ENCODE measurements around the gene GOLGA6C.
"Not testable (repeated sequence)": the region's sequence is repeated elsewhere in the genome, so short reads cannot be mapped to it uniquely, and the experiment has no call there.

GOLGA6C gene

DNA sequence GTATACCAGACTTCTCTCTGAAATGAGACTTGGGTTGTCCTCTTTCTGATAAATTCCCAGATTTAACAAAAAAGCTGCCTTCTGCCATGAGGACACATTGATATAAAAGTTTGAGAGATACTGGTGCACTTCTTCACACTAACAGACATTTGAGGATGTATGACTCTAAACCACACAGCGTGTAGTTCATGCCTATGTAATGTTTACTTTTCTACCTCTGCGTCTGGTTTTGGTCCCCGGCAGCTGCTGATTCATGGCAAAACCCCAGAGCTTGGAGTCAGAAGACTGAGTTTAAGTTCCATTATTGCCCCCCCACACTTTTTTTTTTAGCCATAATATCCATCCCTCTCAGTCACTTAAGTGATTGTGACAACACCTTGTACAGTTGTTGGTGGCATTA is 1.7 kb downstream of the GOLGA6C start:
- not testable (repeated sequence) for DNase-seq

DNA sequence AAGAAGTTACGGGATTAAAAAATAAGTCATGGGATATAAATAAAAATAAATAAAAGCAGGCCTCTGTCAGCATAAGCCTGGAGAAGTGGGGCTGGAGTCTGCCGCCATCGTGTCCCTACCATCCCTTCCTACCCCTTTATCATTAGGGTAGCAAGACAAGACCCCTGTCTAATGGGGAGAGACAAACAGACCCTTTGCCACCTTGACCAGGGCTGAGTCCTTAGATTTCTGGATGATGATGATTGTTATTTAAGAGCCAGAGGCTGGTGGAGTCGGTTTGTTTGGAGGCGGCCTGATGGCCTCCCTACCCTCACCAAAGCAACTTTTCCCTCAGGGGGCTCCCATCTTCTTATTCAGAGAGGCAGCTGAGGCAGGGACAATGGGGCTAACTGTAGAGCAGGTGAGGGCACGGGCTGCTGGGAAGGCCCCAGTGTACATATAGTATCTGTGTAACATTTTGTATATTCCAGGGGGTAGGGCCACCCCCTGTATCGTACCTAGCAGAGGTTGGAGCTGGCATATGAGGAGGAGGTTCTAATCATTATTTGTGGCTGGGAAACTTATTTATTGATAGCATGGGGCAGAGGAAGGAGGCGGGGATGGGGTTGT is 15.7 kb downstream of the GOLGA6C start:
- not testable (repeated sequence) for DNase-seq

DNA sequence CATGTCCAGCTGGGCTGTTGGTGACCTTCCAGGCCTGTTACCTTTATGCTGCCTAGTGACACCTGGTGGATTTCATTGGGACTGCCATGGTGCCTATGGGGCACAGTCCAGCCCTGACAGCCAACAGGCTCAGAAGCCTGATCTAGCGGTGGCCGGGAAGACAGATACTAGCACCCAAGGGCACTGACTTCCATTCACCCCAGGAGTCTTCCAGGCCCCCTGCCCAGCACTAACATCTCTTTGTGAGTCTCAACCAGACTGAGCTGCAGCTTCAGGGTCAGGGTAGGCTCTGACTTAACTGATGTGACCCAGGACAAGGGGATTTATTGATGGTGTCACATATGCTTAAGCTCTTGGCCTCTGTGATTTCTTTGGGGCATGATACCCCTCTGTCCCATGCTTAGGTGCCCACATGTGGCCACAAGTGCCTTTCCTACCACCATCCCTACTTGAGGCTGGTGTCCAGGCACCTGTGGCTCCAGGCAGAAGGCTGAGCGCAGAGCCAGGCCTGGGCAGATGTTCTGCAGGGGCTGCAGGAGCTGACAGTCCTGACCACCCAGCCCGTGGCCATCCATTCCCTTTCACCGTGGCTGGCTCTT is 16.5 kb downstream of the GOLGA6C start:
- DNase-seq, result peak; percentile 66

DNA sequence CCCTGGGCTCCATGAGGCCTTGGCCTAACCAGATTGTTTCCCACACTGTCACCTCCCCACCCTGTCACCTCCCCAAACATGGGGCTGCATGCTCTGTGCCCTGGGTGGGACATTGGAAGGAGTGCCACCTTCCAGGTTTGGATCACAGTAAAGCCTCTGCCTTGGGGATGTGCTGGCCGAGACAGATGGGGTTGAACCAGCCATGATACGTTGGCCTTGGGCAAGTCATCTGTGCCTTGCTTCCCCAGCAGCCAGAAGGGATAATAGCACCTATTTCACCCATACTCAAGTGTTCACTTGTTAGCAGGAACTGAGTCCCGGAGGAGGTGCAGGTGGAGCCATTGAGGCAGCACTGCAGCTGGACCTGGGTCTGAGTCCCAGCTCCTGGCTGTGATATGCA is 17.5 kb downstream of the GOLGA6C start:
- peak; percentile 2 for DNase-seq

DNA sequence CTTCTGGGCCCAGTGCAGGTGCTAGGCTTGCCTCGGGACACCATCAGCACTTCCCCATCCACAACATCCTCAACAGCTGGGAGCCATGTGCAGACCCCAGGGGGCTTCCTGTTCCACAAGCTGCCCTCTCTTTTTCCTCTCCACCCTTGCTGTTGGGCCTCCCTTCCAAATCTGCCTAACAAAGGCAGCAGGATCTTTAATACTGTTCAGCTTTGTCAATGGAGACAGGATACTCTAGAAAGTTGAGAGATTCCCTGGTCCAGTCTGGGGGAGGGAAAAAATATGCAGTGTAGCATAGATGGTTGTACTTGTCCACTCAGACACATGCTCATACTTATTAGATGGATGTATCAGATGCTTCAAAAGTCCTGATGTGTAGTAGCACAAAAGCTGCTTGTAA is 20.4 kb downstream of the GOLGA6C start:
- DNase-seq, result not testable (repeated sequence)

DNA sequence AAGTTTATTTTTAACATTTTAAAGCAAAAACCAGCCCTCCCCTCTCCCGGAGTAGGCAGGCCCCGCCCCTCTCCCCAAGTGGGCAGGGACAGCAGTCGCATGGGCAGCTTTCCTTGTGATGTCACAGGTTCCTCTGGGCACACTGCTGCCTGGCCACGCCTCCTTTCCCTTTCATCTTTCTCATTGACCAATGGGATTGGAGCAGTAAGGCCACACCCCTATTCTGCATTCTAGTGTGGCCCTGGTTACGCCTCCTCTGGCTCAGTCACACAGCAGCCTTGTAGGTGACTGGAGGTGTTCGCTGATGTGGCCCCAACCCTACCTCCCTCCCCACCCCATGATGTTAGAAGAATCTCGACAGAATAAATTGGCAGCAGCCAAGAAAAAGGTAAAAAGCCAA is 24.4 kb downstream of the GOLGA6C start, which contains the start of gene GOLGA6D:
GOLGA6D (plus strand) TSS at position 264 of the 400 bp plus-strand sequence; CDS start at position 305, 41 bp downstream.
- not testable (repeated sequence) for DNase-seq

DNA sequence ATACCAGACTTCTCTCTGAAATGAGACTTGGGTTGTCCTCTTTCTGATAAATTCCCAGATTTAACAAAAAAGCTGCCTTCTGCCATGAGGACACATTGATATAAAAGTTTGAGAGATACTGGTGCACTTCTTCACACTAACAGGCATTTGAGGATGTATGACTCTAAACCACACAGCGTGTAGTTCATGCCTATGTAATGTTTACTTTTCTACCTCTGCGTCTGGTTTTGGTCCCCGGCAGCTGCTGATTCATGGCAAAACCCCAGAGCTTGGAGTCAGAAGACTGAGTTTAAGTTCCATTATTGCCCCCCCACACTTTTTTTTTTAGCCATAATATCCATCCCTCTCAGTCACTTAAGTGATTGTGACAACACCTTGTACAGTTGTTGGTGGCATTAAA is 26.0 kb downstream of the GOLGA6C start:
- not testable (repeated sequence) for DNase-seq

DNA sequence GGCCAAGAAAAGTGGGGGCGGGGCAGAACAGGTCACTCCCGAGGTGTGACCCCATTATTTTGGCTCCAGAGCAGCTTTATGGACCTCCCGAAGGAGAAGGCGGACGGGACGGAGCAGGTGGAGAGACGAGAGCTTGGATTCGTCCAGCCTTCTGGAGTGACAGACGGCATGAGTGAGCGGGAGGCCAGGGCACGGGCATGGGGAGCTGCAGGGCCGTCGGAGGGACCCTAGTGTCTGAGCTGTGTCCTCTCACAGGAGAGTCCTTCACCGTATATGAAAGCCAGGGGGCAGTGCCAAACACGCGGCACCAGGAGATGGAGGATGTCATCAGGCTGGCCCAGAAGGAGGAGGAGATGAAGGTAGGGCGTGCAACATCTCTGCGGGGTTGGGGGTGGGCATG is 35.5 kb downstream of the GOLGA6C start:
- DNase-seq, result not testable (repeated sequence)

DNA sequence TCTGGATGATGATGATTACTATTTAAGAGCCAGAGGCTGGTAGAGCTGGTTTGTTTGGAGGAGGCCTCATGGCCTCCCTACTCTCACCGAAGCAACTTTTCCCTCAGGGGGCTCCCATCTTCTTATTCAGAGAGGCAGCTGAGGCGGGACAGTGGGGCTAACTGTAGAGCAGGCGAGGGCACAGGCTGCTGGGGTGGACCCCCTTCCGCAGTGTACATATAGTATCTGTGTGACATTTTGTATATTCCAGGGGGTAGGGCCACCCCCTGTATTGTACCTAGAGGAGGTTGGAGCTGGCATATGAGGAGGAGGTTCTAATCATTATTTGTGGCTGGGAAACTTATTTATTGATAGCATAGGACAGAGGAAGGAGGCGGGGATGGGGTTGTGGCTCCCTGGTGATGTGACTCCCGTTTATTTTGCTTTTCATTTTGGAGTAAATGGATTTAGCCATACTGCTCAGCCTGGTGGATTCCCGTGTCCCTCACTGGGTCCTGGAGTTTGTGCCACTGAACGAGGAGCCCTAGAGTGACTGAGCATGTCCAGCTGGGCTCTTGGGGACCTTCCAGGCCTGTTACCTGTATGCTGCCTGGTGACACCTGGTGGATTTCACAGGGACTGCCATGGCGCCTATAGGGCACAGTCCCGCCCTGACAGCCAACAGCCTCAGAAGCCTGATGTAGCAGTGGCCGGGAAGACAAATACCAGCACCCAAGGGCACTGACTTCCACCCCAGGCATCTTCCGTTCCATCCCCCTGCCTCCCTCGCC is 40.6 kb downstream of the GOLGA6C start:
- not testable (repeated sequence) for DNase-seq

DNA sequence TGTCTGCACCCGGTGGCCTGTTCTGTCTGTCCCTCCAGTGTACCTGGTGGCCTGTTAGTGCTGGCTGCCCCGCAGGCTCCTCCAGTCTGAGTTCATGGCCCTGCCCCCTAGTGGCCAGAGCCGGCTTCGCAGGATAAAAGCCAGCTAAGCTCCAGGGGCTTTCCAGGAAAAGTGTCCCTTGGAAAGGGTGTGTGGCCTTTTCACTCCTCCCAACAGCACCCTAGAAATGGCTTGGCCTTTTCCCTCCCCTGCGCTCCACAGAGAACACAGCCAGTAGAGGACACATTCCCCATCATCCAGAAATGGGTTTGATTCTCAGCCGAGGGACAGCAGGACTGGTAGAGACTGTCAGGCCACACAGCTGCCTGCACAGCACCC is 41.2 kb downstream of the GOLGA6C start:
- DNase-seq, result not testable (repeated sequence)

DNA sequence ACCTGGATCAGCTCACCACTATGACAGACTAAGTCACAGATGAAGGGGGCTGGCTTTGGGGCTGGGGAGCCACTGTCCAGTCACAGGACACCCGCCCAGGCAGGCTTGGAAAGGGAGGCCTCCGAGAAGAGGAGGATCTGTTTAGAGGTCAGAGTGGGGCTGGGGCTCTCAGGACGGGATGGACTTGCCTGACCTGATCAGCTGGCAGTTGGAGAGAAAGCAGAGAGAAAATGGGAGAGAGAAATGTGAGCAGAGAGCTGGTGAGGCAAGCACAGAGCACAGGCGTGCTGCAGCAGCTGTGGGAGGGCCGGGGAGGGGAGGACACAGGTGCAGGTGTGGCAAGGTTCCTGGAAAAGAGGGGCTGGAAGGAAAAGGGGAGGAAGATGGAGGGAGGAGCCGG is 41.9 kb downstream of the GOLGA6C start:
- DNase-seq, result not testable (repeated sequence)

DNA sequence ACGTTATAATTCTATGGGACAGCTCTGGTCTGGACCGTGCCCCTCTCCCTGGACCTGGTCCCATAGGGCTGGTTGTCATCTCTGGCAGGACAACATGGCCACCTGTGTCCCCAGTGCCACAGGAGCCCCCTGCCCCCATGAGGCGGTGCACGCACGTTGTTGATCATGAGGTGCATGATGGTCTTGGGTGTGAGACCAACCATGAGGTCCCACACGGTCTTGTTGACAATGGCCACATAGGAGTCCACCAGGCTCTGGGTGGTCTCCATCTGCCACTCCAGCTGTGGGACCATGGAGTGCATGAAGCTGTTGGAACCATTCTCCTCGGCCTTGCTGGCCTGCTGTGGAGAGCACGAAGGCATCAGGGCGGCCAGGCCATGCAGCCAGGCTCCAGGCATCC is 44.2 kb downstream of the GOLGA6C start:
- no peak for DNase-seq

DNA sequence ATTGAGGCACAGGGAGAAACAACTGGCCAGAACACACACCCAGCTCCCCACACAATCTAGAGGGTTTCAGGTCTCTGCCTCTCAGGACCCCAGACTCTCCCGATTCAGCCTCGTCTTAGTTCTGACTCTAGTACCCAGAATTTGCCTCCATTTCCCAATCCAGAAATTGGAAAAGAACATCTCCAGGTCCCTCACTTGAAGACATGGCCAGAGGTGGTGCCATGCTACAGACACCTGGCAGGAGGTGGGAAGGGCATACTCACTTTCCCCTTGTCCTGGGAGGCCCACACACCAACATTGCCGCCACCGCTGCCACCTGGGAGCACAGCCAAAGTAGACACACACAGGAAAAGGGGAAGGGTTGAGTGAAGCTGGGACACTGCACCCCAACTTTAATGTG is 44.6 kb downstream of the GOLGA6C start:
- DNase-seq, result not testable (repeated sequence)

DNA sequence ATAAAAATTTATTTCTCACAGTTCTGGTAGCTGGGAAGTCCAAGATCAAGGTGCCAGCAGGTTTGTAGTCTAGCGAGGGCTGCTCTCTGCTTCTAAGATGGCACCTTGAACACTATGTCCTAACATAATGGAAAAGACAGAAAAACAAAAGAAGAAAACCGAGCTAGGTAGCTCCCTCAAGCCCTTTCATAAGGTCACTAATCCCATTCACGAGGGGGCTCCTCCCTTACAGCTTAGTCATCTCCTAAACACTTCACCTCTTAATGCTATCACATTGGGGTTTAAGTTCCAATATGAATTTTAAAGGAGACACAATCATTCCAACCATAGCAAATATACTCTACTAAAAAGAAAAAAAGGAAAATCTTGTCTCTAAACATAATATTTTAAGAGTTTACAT is 48.1 kb downstream of the GOLGA6C start:
- DNase-seq, result no peak

DNA sequence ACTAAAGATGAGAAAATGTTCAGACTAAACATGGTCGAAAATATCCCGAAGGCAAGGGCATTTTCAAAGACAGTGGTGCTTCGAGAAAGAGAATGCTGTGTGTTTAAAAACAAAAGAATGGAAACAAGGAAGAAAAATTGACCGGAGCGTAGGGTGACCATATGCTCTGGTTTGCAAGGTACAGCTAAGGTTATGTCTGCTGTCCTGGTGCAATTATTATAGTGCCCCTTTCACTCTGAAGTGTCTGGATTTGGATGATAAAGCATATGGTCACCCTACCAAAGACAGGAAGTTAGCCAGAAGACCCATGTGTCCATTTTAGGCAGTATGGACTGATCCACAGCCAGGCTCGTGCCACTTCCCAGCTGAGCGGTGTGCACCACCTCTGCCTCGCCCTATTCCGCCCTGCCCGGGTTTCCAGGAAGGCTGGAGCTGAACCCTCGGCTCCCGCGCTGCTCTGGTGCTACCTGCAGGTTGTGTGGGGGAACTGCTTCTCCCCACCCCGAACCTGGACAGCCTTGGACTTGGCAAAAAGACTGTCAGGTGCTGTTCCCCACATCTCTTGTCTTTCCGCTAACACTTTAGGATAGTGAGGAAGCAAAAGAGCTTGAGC is 49.8 kb downstream of the GOLGA6C start:
- DNase-seq, result peak; percentile 81

DNA sequence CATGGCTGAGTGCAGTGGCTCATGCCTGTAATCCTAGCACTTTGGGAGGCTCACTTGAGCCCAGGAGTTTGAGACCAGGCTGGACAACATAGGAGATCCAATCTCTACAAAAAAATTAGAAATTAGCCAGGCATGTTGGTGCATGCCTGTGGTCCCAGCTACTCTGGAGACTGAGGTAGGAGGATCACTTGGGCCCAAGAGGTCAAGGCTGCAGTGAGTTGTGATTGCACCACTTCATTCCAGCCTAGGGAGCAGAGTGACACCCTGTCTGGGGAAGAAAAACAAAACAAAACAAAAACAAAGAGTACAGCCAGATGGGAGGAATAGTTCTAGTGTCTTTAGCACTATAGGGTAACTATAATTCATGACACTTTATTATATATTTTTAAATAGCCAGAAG is 51.6 kb downstream of the GOLGA6C start:
- DNase-seq, result no peak

DNA sequence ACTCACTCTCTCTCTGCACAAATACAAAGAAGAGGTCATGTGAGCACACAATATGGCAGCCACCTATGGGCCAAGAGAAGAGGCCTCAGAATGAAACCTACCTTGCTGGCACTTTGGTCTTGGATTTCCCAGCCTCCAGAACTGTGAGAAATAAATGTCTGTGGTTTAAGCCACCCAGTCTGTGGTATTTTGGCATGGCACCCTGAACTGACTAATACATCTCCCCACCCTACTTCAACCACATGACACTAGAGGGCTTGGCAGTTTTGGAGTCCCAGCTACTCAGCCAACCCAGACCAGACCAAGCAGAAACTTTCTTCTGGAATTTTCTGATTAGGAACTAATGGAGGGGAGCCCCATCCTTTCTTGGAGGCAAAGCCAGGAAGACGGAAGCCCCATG is 54.4 kb downstream of the GOLGA6C start:
- DNase-seq, result not testable (repeated sequence)

DNA sequence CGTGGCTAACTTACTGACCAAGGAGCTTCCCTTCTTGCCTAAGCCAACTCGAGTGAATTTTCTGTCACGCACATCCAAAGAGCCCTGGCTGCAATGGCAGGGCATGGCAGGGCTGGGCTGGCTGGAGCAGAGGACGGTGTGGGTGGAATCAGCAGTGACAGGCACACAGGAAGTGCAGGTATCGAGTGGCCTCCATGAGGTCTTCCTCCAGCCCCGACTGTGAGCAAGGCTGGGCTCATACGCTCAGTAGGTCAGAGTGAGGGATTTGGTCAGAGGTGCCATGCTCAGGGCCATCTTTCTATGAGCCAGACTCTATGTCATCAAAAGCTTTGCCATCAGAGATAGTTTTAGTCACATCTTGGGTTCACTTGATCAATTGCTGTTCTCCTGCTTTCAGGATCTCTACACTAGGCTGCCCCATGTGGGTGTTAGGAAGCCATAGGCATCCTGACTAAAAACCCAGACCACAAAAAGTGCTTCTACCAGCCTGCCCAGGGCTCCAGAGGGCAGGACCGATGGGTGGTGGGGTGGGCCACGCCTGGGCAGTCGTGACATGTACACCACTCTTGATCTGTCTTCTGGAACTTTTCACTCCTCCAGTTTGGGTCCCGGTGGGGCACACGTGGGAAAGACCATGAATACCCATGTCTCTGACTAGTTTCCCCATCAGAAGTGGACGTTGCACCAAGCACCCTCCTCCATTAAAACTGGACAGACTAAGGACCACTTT is 55.1 kb downstream of the GOLGA6C start:
- no peak for DNase-seq

DNA sequence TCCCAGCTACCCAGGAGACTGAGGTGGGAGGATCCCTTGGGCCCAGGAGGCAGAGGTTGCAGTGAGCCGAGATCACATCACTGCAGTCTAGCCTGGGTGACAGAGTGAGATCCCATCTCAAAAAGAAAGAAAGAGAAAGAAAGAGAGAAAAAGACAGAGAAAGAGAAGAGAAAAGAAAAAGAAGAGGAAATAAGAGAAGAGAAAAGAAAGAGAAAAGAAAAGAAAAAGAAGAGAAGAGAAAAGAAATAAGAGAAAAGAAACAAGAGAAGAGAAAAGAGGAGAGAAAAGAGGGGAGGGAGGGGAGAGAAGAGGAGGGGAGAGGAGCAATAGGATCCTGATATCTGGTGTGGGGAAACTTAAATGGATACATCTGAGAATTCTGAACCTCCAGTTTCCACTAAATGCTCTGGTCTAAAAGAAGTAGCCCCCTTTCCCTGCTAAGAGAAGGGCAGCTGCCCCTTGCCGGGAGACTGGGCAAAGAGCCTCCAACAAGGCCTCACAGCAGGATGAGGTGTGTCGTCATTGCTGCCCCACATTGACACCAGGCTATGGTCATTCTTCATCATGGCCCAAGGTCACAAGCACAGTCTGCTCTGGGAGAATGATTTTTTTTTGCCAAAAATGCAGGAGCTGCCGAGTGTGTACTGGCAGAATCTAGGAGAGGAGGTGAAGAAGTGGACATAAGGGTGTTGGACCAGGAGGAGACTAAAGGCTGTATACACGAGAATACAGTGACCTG is 56.6 kb downstream of the GOLGA6C start:
- no peak for DNase-seq

DNA sequence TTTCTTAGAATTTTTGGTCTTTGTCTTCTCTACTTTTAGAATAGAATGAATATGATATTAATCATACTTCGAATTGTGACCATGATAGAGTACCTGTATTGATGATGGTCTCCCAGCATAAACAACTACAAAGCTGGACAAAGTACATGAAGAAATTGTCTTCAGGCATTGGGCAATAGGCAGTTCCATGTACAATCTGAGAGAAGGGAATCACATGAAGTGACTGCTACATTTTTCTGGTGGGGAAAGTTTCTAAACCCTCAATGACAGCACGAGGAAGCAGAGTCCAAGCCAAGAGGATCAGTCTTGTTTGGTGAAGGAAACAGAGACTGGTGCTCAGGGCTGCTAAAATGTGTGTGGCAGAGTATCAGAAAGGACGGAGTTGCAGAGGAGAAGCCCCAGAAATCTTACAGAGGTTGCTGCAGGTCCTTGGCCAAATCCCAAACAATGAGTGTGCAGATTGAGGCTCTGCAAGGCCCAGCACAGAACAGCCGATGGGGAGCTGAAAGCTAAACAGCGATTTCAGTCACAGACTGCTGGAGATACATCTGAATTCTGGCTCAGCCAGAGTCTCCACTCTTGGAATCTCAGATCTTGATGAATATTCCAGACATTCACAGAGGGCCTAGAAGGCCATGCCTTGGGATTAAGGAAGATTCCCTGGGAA is 61.2 kb downstream of the GOLGA6C start:
- not testable (repeated sequence) for DNase-seq
